ENCODE results near the gene GRM7.

DNA sequence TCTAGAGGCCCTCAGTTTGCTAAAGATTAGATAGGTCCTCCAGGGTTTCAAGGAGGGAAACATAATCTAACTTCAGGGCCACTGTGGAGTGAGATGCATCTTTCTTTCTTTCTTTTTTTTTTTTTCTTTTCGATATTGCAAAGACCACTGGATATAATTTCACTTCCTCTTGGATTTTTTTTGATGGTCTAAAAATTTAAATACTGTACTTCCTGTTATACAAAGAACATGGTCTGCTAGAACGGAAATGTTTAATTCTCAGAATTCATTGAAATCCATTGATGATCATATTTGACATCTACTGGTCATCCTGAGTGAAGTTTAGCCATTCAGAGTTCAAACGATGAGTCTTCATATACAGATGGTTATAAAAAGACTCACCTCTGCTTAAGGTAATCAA is 832.0 kb downstream of the GRM7 start:
- no peak for TF ChIP-seq EZH2 (IDR thresholded peaks at IDR 0.05; ENCODE audit: low read length, missing control alignments)
- TF ChIP-seq, protein P1, sequence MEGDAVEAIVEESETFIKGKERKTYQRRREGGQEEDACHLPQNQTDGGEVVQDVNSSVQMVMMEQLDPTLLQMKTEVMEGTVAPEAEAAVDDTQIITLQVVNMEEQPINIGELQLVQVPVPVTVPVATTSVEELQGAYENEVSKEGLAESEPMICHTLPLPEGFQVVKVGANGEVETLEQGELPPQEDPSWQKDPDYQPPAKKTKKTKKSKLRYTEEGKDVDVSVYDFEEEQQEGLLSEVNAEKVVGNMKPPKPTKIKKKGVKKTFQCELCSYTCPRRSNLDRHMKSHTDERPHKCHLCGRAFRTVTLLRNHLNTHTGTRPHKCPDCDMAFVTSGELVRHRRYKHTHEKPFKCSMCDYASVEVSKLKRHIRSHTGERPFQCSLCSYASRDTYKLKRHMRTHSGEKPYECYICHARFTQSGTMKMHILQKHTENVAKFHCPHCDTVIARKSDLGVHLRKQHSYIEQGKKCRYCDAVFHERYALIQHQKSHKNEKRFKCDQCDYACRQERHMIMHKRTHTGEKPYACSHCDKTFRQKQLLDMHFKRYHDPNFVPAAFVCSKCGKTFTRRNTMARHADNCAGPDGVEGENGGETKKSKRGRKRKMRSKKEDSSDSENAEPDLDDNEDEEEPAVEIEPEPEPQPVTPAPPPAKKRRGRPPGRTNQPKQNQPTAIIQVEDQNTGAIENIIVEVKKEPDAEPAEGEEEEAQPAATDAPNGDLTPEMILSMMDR (conservative IDR thresholded peaks at IDR 0.05 in 1 of 2, IDR thresholded peaks at IDR 0.05 in 1 of 2; ENCODE audit: low read depth in 1 of 2, low read length in 2 of 2) = no peak
